ENCODE results near the gene TRANK1.

Gene TRANK1

DNA sequence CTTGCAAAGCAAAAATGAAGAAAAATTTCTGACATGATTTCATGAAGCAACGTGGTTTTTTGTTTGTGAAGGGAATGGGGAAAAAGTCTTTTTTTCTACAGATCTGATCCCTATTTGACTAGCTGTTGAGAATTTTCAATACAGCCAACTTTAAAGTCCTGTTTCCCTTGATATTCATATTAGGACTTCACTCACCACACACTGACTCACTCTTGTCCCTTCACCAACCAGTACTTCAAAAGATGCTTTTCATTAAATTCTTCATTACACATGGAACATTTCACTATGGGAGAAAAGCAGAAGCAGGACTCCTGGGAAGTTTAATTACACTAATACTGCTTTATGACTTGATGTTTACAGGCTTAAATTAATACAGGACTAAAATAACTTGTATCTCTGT is 16.6 kb downstream of the TRANK1 start:
- Histone ChIP-seq H3K27ac (ENCODE audit: low read length) (no peak overlapping the region), H3K9ac (ENCODE audit: low read depth, low read length) (no peak overlapping the region), H3K4me1 (ENCODE audit: insufficient read depth, low read length) (peaks cover 18% of the 10 kb centered on the region; the same call in 1 of the 2 replicates), H3K4me3 (ENCODE audit: low read length) (no peak overlapping the region), H3K36me3 (ENCODE audit: insufficient read depth, low read depth, low read length) (no peaks in the 10 kb centered on the region), H3K9me3 (ENCODE audit: insufficient read depth, low read depth, low read length) (no peaks in the 10 kb centered on the region), H3K27me3 (ENCODE audit: insufficient read depth, low read length) (no peaks in the 10 kb centered on the region)

DNA sequence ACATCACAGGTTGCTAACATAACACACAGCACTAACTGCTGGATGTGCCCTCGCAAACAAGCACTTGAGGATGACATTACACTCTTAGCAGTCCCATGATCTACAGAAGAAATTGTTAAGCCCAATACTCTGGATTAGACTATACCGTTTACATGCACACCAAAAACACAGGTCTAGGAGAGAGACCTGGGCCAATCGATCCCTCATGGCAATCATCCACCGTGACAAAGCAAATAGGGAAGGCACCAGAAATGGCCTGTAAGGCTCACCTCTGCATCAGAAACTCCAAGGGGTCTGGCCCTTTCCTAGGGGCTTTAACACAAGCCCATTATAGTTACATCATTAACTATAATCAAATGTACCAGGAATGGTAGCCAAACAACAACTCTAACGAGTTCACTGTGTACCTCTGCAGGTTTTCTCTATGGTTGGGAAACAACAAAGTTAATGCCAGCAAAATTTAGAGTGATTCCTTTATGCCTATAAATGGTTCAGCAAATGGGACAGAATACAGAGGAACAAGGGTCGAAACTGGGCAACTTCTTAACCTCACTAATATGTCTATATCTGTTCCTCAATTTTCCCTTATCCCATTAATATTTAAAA is 18.5 kb downstream of the TRANK1 start:
- peaks cover 5% of the 10 kb centered on the region; the same call in 1 of the 2 replicates for H3K9me3 ChIP-seq (ENCODE audit: insufficient read depth, low read depth, low read length)
- H3K27me3 ChIP-seq (ENCODE audit: insufficient read depth, low read length) = no peaks in the 10 kb centered on the region
- H3K36me3 ChIP-seq (ENCODE audit: insufficient read depth, low read depth, low read length) = no peaks in the 10 kb centered on the region
- H3K4me1 ChIP-seq (ENCODE audit: insufficient read depth, low read length) = peaks cover 11% of the 10 kb centered on the region; the same call in 1 of the 2 replicates
- H3K9ac ChIP-seq (ENCODE audit: low read depth, low read length) = no peak overlapping the region
- H3K27ac ChIP-seq (ENCODE audit: low read length) = no peak overlapping the region
- H3K4me3 ChIP-seq (ENCODE audit: low read length) = no peak overlapping the region

- Histone ChIP-seq H3K9ac (ENCODE audit: low read depth, low read length) (peak overlapping the region; percentile 67; the same call in 1 of the 2 replicates), H3K9me3 (ENCODE audit: insufficient read depth, low read depth, low read length) (peaks cover 6% of the 10 kb centered on the region; the same call in 1 of the 2 replicates), H3K4me3 (ENCODE audit: low read length) (peak overlapping the region; percentile 32; the same call in 1 of the 2 replicates), H3K27me3 (ENCODE audit: insufficient read depth, low read length) (no peaks in the 10 kb centered on the region), H3K27ac (ENCODE audit: low read length) (no peak overlapping the region), H3K36me3 (ENCODE audit: insufficient read depth, low read depth, low read length) (no peaks in the 10 kb centered on the region), H3K4me1 (ENCODE audit: insufficient read depth, low read length) (peaks cover 11% of the 10 kb centered on the region; the same call in 1 of the 2 replicates)
Observed at GRCh38 chr3:36924744-36925521, 19.9 kb downstream of the TRANK1 start.

- Histone ChIP-seq H3K36me3 (ENCODE audit: insufficient read depth, low read depth, low read length) (no peaks in the 10 kb centered on the region), H3K9me3 (ENCODE audit: insufficient read depth, low read depth, low read length) (peaks cover 6% of the 10 kb centered on the region; the same call in 1 of the 2 replicates), H3K4me3 (ENCODE audit: low read length) (peak overlapping the region; percentile 32; the same call in 1 of the 2 replicates), H3K27ac (ENCODE audit: low read length) (no peak overlapping the region), H3K4me1 (ENCODE audit: insufficient read depth, low read length) (peaks cover 11% of the 10 kb centered on the region; the same call in 1 of the 2 replicates), H3K27me3 (ENCODE audit: insufficient read depth, low read length) (no peaks in the 10 kb centered on the region), H3K9ac (ENCODE audit: low read depth, low read length) (peak overlapping the region; percentile 67; the same call in 1 of the 2 replicates)
Observed at GRCh38 chr3:36923981-36924743, 20.7 kb downstream of the TRANK1 start.

- peaks cover 6% of the 10 kb centered on the region; the same call in 1 of the 2 replicates for H3K9me3 ChIP-seq (ENCODE audit: insufficient read depth, low read depth, low read length)
- H3K4me1 ChIP-seq (ENCODE audit: insufficient read depth, low read length) = peaks cover 11% of the 10 kb centered on the region; the same call in 1 of the 2 replicates
Observed at GRCh38 chr3:36923523-36923943, 21.3 kb downstream of the TRANK1 start.

DNA sequence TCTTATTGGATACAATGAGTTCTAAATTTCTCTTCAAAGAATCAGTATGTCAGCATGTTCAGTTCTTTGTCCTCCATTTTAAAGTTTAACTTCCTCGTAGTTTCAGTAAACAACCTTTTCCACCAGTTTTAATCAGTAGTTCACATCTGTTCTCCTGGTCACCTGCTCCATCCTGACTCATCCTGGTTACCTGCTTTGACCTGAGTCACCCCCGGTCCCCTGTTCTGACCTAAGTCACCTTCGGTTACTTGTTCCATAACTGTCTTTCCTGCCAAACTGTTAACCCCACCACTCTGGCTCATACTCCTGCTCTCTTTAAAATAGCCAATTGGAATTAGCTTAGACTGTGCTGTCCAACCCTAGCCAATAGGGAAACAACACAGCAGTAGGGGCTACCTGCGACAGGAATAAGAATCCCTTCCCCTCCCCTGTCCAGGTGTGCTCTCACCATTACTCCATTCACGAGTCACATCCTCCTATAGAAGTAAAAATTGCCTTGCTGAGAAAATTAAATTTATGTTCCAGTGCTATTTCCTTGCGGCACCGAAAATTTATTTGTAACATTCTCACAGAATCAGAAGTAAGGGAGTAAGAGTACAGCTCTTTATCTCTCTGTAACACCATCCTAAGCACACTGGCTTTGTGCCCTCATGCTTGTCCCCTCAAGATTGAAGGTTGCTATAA is 23.8 kb downstream of the TRANK1 start:
- Histone ChIP-seq H3K9me3 (ENCODE audit: insufficient read depth, low read depth, low read length) (peaks cover 6% of the 10 kb centered on the region; the same call in 1 of the 2 replicates), H3K36me3 (ENCODE audit: insufficient read depth, low read depth, low read length) (no peaks in the 10 kb centered on the region), H3K27me3 (ENCODE audit: insufficient read depth, low read length) (no peaks in the 10 kb centered on the region), H3K9ac (ENCODE audit: low read depth, low read length) (no peak overlapping the region), H3K27ac (ENCODE audit: low read length) (no peak overlapping the region), H3K4me3 (ENCODE audit: low read length) (no peak overlapping the region), H3K4me1 (ENCODE audit: insufficient read depth, low read length) (peaks cover 11% of the 10 kb centered on the region; the same call in 1 of the 2 replicates)

More at GRCh38 chr3:36923523-36923943, 21.3 kb downstream of the TRANK1 start:
- no peaks in the 10 kb centered on the region for H3K27me3 ChIP-seq (ENCODE audit: insufficient read depth, low read length)
- H3K27ac ChIP-seq (ENCODE audit: low read length) = no peak overlapping the region
- H3K9ac ChIP-seq (ENCODE audit: low read depth, low read length) = no peak overlapping the region
- no peak overlapping the region for H3K4me3 ChIP-seq (ENCODE audit: low read length)
- H3K36me3 ChIP-seq (ENCODE audit: insufficient read depth, low read depth, low read length) = no peaks in the 10 kb centered on the region

DNA sequence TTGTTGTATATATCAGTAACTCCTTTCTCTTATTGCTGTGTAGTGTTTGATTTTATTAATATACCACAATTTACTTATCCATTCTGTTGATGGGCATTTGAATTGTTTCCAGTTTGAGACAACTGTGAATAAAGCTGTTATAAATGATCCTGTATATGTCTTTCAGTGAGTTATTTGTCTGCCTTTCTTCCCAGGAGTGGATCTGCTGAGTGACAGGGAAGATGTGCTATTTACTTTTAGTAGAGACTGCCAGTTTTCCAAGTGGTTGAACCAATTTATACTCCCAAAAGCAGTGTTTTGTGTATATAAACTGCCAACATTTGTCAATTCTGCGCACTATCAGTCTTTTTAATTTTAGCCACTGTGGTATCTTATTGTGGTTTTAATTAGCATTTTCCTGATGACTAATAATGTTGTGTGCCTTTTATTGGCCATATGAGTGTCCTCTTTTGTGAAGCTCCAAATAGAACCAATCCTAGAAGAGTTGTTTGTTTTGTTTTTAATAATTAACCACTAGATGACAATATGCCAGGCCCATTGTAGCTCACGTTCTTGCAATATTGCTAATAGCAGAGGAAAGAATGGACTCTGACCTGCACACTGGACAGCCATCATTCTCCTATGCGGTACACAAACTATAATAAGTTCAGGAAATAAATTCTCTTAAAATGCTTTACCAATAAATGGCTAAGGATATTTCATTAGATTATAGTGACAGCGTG is 25.3 kb downstream of the TRANK1 start:
- Histone ChIP-seq H3K27ac (ENCODE audit: low read length) (no peak overlapping the region), H3K4me3 (ENCODE audit: low read length) (no peak overlapping the region), H3K9ac (ENCODE audit: low read depth, low read length) (no peak overlapping the region), H3K4me1 (ENCODE audit: insufficient read depth, low read length) (peaks cover 6% of the 10 kb centered on the region; the same call in 1 of the 2 replicates), H3K9me3 (ENCODE audit: insufficient read depth, low read depth, low read length) (peaks cover 6% of the 10 kb centered on the region; the same call in 1 of the 2 replicates), H3K27me3 (ENCODE audit: insufficient read depth, low read length) (no peaks in the 10 kb centered on the region), H3K36me3 (ENCODE audit: insufficient read depth, low read depth, low read length) (no peaks in the 10 kb centered on the region)

- Histone ChIP-seq H3K4me3 (ENCODE audit: low read length) (no peak overlapping the region), H3K27me3 (ENCODE audit: insufficient read depth, low read length) (no peaks in the 10 kb centered on the region), H3K36me3 (ENCODE audit: insufficient read depth, low read depth, low read length) (no peaks in the 10 kb centered on the region), H3K27ac (ENCODE audit: low read length) (no peak overlapping the region), H3K9ac (ENCODE audit: low read depth, low read length) (no peak overlapping the region), H3K9me3 (ENCODE audit: insufficient read depth, low read depth, low read length) (peaks cover 6% of the 10 kb centered on the region; the same call in 1 of the 2 replicates), H3K4me1 (ENCODE audit: insufficient read depth, low read length) (no peaks in the 10 kb centered on the region)
Observed at GRCh38 chr3:36918050-36918449, 26.8 kb downstream of the TRANK1 start.

- Histone ChIP-seq H3K9ac (ENCODE audit: low read depth, low read length) (no peak overlapping the region), H3K4me1 (ENCODE audit: insufficient read depth, low read length) (0 out of 2 replicates have a peak, but pooled peaks cover 5% of the 10 kb centered on the region), H3K27me3 (ENCODE audit: insufficient read depth, low read length) (no peaks in the 10 kb centered on the region), H3K4me3 (ENCODE audit: low read length) (no peak overlapping the region), H3K9me3 (ENCODE audit: insufficient read depth, low read depth, low read length) (no peaks in the 10 kb centered on the region), H3K27ac (ENCODE audit: low read length) (no peak overlapping the region), H3K36me3 (ENCODE audit: insufficient read depth, low read depth, low read length) (no peaks in the 10 kb centered on the region)
Observed at GRCh38 chr3:36911990-36912804, 32.7 kb downstream of the TRANK1 start.

GRCh38 chr3:36909666-36910065 is 35.2 kb downstream of the TRANK1 start:
- Histone ChIP-seq H3K27me3 (ENCODE audit: insufficient read depth, low read length) (no peaks in the 10 kb centered on the region), H3K9ac (ENCODE audit: low read depth, low read length) (no peak overlapping the region), H3K4me3 (ENCODE audit: low read length) (no peak overlapping the region), H3K9me3 (ENCODE audit: insufficient read depth, low read depth, low read length) (no peaks in the 10 kb centered on the region), H3K36me3 (ENCODE audit: insufficient read depth, low read depth, low read length) (no peaks in the 10 kb centered on the region), H3K4me1 (ENCODE audit: insufficient read depth, low read length) (0 out of 2 replicates have a peak, but pooled peaks cover 5% of the 10 kb centered on the region), H3K27ac (ENCODE audit: low read length) (no peak overlapping the region)

Data from iPS-20b (cell line).